ENCODE measurements around the gene DNAJB5. TPM values are rescaled to one million over a fixed set of nuclear protein-coding genes. Genes with fewer than 3 reads are reported as not detected.

DNAJB5 gene
- total RNA-seq, 1 experiment from 2014 or later: 12.6 TPM

Other genes with a start within 250 kb of the DNAJB5 start
- gene PHF24, start 31.5 kb upstream of the DNAJB5 start, total RNA-seq (2014; rRNA removed; shearing (Covaris generic)): 0.11 TPM in 1 of 2 replicates, not detected in the other
- gene VCP, start 82.9 kb downstream of the DNAJB5 start, total RNA-seq (2014; rRNA removed; shearing (Covaris generic)): 569 and 580 TPM in 2 replicates
- 43.0 and 48.1 TPM in 2 replicates for gene FANCG, start 90.2 kb downstream of the DNAJB5 start, total RNA-seq (2014; rRNA removed; shearing (Covaris generic))
- 18.9 and 22.2 TPM in 2 replicates for gene PIGO, start 106.8 kb downstream of the DNAJB5 start, total RNA-seq (2014; rRNA removed; shearing (Covaris generic))
- 222 and 248 TPM in 2 replicates for gene STOML2, start 113.4 kb downstream of the DNAJB5 start, total RNA-seq (2014; rRNA removed; shearing (Covaris generic))
- 1.9 and 4.7 TPM in 2 replicates for gene ATOSB, start 126.1 kb downstream of the DNAJB5 start, total RNA-seq (2014; rRNA removed; shearing (Covaris generic))
- gene UNC13B, start 172.3 kb downstream of the DNAJB5 start, total RNA-seq (2014; rRNA removed; shearing (Covaris generic)): 13.2 and 17.2 TPM in 2 replicates